GM12872 (cell line): ENCODE results near the gene DLK1.

ENCODE experiments used
- CTCF ChIP-seq: IDR thresholded peaks from 3 replicates; pipeline ENCODE4 v1.5.1; 2011; ENCODE audit warnings: low read depth, mild to moderate bottlenecking, low read length, moderate library complexity; ENCODE audit not compliant: insufficient read depth

DLK1 gene

GRCh38 chr14:100781952-100782351, 55.3 kb downstream of the DLK1 start:
- TF ChIP-seq CTCF: no peak

- TF ChIP-seq CTCF: no peak
Measured at GRCh38 chr14:100782516-100783320, 56.0 kb downstream of the DLK1 start.

DNA sequence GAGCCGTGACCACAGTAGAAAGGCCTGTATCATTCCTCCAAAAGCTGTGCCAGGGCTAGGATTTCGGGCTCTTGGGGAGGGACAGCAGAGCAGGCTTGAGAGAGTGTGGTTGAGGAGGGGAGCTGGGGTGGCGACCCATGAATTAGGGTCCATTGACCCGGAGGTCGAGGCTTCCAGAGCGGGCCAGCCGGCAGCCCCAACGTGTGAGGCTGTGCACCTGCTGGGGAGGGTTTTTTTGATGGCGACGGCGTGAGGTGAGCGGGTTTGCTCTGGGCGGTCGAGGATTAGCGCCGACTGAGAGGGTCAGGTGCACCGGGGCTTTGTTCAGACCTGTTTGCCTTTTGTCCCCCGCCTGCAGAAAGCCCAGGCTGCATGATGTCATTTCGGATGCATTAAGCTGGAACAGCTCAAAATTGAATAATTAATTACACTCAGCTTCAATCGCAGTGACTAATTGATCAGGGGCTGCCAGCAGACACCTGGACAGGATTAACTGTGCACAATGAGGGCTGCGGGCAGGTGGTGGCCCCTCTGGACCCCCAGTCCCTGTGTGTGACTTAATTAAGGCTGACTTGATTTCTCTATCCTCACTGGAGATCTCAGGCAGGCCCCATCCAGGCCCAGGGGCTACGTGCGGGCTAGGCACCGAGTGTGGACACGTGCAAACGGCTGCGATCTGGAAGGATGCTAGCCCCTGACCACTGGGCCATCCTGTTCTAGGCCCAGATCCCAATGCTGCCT, 57.1 kb downstream of the DLK1 start:
- no peak for TF ChIP-seq CTCF

DNA sequence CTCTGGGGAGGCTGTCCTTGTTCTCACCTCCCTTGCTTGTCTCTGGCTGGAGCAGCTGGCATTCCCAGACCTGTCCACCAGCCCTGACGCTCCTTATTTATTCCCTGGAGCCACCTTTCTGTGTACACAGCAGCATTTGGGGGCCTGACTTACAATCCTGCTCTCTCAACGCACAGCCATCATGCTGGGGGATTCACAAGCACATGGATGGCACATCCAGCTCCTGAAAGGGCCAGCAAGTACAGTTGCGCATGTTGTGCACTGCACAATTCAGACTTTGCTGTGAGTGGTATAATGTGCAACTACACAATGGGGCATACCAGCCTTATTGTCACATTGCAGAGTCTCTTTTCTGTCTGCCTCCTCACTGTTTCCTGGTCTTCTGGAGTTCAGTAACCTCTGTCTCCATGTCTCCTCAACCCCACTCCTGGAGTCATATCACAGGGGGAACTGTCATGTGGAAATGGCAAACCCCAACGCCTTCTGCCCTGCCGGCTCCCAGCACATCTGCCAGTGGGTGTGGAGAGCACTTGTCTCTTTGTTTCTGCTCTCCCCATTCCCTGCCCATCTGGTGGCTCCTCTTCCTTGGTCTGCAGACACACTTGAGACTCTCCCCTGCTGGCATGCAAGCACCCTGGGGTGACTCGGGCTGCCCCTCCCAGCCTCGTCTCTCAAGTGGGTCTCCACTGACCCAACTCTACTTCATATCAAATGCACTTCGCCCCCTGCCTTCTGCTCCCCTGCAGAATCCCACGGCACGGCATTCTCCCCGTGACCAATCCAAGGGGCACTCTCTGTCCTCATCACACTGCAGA, 58.0 kb downstream of the DLK1 start:
- no peak for TF ChIP-seq CTCF

GRCh38 chr14:100785338-100785615, 58.6 kb downstream of the DLK1 start:
- TF ChIP-seq CTCF: no peak

DNA sequence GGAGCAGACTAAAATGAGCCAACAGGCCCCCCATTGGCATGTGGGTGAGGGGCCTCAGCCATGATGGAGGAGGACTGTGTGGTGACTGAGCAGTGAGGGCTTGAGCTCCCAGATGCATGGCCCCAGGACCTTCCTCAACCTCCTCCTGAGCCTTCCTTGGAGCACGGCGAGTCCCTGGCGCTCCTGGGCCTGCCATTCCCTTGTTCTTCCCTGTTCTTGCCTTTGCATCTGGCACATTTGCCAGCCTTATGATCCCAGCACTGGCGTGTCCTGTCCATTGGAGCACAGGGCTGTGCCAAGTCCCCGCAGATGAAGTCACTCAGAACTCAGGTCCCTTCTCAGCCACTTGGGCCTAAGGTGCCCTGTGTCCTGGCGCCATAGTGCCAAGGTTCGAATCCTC, 58.9 kb downstream of the DLK1 start:
- TF ChIP-seq CTCF: no peak

- no peak for TF ChIP-seq CTCF
Measured at GRCh38 chr14:100786131-100786530, 59.4 kb downstream of the DLK1 start.
